Astrocyte (in vitro differentiated cells and primary cell): Measurements from ENCODE around the gene ARHGAP9.

ENCODE experiments used
- EZH2 ChIP-seq: IDR thresholded peaks from 2 replicates; pipeline ENCODE4 v1.6.1; 2012; ENCODE audit warnings: mild to moderate bottlenecking, low read length, inconsistent platforms; ENCODE audit not compliant: insufficient read depth
- TF ChIP-seq, protein P1 (sequence below): IDR thresholded peaks from 2 replicates; pipeline ENCODE4 v1.5.1; 2011; ENCODE audit warnings: low read depth, mild to moderate bottlenecking, inconsistent platforms, low read length, moderate library complexity; ENCODE audit not compliant: insufficient read depth

DNA sequence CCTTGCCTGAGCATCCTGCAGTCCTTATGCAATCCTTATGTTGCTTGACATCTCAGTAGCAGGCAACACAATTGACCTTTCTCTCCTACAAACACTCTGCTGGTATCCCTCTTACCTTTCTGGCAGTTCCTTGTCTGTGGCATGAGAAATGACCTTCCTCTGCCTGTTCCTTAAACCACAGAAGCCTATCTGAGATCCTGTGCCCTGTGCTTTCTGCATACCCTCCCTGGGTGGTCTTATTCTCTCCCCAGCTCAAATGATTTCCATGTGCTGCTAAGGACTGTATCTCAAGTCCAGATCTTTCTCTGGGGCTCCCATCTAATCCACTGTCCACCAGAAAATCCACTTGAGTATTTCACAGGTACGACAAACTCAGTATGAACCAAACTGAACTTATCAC lies 2.0 kb upstream of the ARHGAP9 start:
- TF ChIP-seq, protein P1, sequence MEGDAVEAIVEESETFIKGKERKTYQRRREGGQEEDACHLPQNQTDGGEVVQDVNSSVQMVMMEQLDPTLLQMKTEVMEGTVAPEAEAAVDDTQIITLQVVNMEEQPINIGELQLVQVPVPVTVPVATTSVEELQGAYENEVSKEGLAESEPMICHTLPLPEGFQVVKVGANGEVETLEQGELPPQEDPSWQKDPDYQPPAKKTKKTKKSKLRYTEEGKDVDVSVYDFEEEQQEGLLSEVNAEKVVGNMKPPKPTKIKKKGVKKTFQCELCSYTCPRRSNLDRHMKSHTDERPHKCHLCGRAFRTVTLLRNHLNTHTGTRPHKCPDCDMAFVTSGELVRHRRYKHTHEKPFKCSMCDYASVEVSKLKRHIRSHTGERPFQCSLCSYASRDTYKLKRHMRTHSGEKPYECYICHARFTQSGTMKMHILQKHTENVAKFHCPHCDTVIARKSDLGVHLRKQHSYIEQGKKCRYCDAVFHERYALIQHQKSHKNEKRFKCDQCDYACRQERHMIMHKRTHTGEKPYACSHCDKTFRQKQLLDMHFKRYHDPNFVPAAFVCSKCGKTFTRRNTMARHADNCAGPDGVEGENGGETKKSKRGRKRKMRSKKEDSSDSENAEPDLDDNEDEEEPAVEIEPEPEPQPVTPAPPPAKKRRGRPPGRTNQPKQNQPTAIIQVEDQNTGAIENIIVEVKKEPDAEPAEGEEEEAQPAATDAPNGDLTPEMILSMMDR = no peak
- no peak for TF ChIP-seq EZH2
